HepG2 (cell line): ENCODE results near the gene PEX11B. TPM values are rescaled to one million over a fixed set of nuclear protein-coding genes. Genes with fewer than 3 reads are reported as not detected.

Experiments used
- BRCA1 ChIP-seq: sonication (generic); formaldehyde crosslinking; IDR thresholded peaks from 2 replicates; pipeline ENCODE4 v1.4.0; 2020; ENCODE audit warnings: missing genetic modification reagents
- CENPX ChIP-seq: sonication (generic); formaldehyde crosslinking; IDR thresholded peaks from 2 replicates; pipeline ENCODE4 v1.9.0; 2021; ENCODE audit warnings: mild to moderate bottlenecking, missing genetic modification reagents, moderate library complexity
- E2F2 ChIP-seq: sonication (generic); formaldehyde crosslinking; IDR thresholded peaks from 2 replicates; pipeline ENCODE4 v1.4.0; 2020; ENCODE audit warnings: missing genetic modification reagents, borderline replicate concordance
- FOXM1 ChIP-seq: sonication (generic); formaldehyde crosslinking; IDR thresholded peaks from 2 replicates; pipeline ENCODE4 v1.5.0; 2020; ENCODE audit warnings: missing genetic modification reagents
- NR0B2 ChIP-seq: sonication (generic); formaldehyde crosslinking; IDR thresholded peaks from 2 replicates; pipeline ENCODE4 v1.4.0; 2020; ENCODE audit warnings: mild to moderate bottlenecking, missing genetic modification reagents
- PLRG1 ChIP-seq: fragments of 450-650 bp; conservative IDR thresholded peaks from 2 replicates; pipeline ENCODE4 v1.6.1; 2016
- POGK ChIP-seq: sonication (generic); formaldehyde crosslinking; conservative IDR thresholded peaks from 2 replicates; pipeline ENCODE4 v1.8.0; 2022; ENCODE audit warnings: mild to moderate bottlenecking, moderate library complexity, missing genetic modification reagents
- PRDM10 ChIP-seq: sonication (generic); formaldehyde crosslinking; IDR thresholded peaks from 2 replicates; pipeline ENCODE4 v1.4.0; 2020; ENCODE audit warnings: low read depth, missing genetic modification reagents
- RCOR2 ChIP-seq: IDR thresholded peaks from 2 replicates; pipeline ENCODE4 v1.6.1; 2016; ENCODE audit warnings: missing biosample characterization, missing genetic modification reagents
- TBP ChIP-seq: sonication (generic); formaldehyde crosslinking; IDR thresholded peaks from 2 replicates; pipeline ENCODE4 v1.5.0; 2020; ENCODE audit warnings: missing genetic modification reagents
- TBX2 ChIP-seq: sonication (generic); formaldehyde crosslinking; IDR thresholded peaks from 2 replicates; pipeline ENCODE4 v1.5.0; 2020; ENCODE audit warnings: missing genetic modification reagents, mild to moderate bottlenecking, borderline replicate concordance
- ZNF143 ChIP-seq: sonication (generic); formaldehyde crosslinking; IDR thresholded peaks from 2 replicates; pipeline ENCODE4 v1.4.0; 2020; ENCODE audit warnings: missing genetic modification reagents
- ZNF20 ChIP-seq: sonication (generic); formaldehyde crosslinking; IDR thresholded peaks from 2 replicates; pipeline ENCODE4 v1.4.0; 2020; ENCODE audit warnings: mild to moderate bottlenecking, moderate library complexity, missing genetic modification reagents
- ZNF225 ChIP-seq: sonication (generic); formaldehyde crosslinking; IDR thresholded peaks from 2 replicates; pipeline ENCODE4 v1.4.0; 2020; ENCODE audit warnings: mild to moderate bottlenecking, missing genetic modification reagents
- ZNF251 ChIP-seq: sonication (generic); formaldehyde crosslinking; IDR thresholded peaks from 2 replicates; pipeline ENCODE4 v1.9.0; 2021; ENCODE audit warnings: mild to moderate bottlenecking, missing genetic modification reagents
- ZNF557 ChIP-seq: sonication (generic); formaldehyde crosslinking; IDR thresholded peaks from 2 replicates; pipeline ENCODE4 v1.4.0; 2020; ENCODE audit warnings: missing genetic modification reagents
- polyA plus RNA-seq, 8 experiments: library from polyadenylated mRNA; depleted of rRNA in 3 of 8; stranded (reverse) in 7 of 8; unstranded in 1 of 8; fragments of >200 nt; fragmentation: Illumina TruSeq in 4 of 8; extraction: Trizol in 4 of 8; gene quantifications; 2 replicates each; pipeline versions ENCODE4 v1.2.1 to v1.2.3, GENCODE V29; 2011 to 2016; ENCODE audit warnings: low read depth in 4 of 8, missing spikeins in 1 of 8, mixed read lengths in 1 of 8; ENCODE audit not compliant: insufficient read depth in 1 of 8
- total RNA-seq, 5 experiments: library from RNA; depleted of rRNA; stranded (reverse); fragments of >200 nt; fragmentation: Illumina TruSeq; extraction: Trizol; gene quantifications; 2 replicates each; pipeline ENCODE4 v1.2.3, GENCODE V29; 2016; ENCODE audit warnings: low read depth in 1 of 5
- TF ChIP-seq, protein P1 (sequence below): IDR thresholded peaks from 2 replicates; pipeline ENCODE4 v1.6.1; 2016; ENCODE audit warnings: low read depth, borderline replicate concordance
- TF ChIP-seq, protein P2 (sequence below), 2 experiments: IDR thresholded peaks; 2 replicates each; pipeline ENCODE4 v1.6.1; 2011 to 2012; ENCODE audit warnings: low read length in 2 of 2, borderline replicate concordance in 1 of 2, low read depth in 1 of 2, mild to moderate bottlenecking in 1 of 2, moderate library complexity in 1 of 2

PEX11B gene
- total and polyA plus RNA-seq, 2 of the 13 experiments (the other 11 are each of a cell fraction or from before 2014, with no cell fraction given): 21.6 to 48.4 TPM

DNA sequence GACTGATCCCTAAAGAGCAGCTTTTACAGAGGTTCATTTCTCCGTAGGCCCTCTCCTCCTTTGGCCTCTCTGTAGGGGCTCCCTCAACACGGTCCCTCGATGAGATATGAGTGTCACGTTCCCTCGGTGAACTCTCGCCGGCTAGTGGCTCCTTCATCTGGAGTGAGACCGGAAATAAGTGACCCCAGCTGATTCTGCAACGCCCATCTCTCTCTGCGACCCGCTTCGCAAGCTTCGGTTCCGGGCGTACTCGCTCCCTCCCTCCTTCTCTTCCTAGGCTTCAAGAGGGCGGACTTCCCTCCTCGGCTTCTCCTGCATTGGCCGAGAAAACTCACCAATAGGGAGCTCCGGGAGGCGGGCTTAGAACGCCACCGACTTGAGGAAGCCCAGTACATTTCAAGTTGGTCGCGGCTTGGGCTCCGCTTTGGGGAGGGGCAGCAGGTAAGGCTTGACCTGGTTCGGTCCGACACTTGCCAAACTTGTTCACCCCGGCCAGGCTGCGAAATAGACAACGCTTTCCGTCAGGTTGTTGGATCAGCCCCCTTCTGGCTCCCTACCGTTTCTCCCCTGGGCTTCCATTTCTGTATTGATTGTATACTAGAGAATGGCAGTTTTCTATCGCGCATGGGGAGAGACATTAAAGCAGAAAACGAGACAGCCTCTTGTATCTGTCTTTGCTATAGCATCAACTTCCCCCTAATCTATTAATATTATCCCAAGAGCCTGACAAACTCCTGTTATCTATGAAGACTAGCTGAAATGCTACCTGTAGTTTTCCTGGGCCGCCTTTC, 46.0 kb upstream of the PEX11B start, which contains the start of the genes ANKRD34A and POLR3GL (continued):
- TF ChIP-seq POGK (CRISPR knock-in tag) (peak; percentile 71; the same call in 1 of the 2 replicates), ZNF225 (no peak), NR0B2 (CRISPR knock-in tag) (no peak), ZNF20 (CRISPR knock-in tag) (no peak), ZNF557 (CRISPR knock-in tag) (no peak), E2F2 (no peak), PRDM10 (CRISPR knock-in tag) (no peak), FOXM1 (CRISPR knock-in tag) (no peak), ZNF251 (no peak), BRCA1 (CRISPR knock-in tag) (0 out of 2 replicates have a peak, but pooled peaks have one; percentile 19), RCOR2 (CRISPR knock-in tag) (peak; percentile 14; the same call in 1 of the 2 replicates), PLRG1 (no peak), CENPX (CRISPR knock-in tag) (no peak), ZNF143 (CRISPR knock-in tag) (peak; percentile 38; the same call in 1 of the 2 replicates), TBP (CRISPR knock-in tag) (no peak), TBX2 (CRISPR knock-in tag) (0 out of 2 replicates have a peak, but pooled peaks have one; percentile 14)
- TF ChIP-seq, protein P1, sequence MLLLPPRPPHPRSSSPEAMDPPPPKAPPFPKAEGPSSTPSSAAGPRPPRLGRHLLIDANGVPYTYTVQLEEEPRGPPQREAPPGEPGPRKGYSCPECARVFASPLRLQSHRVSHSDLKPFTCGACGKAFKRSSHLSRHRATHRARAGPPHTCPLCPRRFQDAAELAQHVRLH: peak; percentile 14; the same call in 1 of the 2 replicates
- TF ChIP-seq, protein P2, sequence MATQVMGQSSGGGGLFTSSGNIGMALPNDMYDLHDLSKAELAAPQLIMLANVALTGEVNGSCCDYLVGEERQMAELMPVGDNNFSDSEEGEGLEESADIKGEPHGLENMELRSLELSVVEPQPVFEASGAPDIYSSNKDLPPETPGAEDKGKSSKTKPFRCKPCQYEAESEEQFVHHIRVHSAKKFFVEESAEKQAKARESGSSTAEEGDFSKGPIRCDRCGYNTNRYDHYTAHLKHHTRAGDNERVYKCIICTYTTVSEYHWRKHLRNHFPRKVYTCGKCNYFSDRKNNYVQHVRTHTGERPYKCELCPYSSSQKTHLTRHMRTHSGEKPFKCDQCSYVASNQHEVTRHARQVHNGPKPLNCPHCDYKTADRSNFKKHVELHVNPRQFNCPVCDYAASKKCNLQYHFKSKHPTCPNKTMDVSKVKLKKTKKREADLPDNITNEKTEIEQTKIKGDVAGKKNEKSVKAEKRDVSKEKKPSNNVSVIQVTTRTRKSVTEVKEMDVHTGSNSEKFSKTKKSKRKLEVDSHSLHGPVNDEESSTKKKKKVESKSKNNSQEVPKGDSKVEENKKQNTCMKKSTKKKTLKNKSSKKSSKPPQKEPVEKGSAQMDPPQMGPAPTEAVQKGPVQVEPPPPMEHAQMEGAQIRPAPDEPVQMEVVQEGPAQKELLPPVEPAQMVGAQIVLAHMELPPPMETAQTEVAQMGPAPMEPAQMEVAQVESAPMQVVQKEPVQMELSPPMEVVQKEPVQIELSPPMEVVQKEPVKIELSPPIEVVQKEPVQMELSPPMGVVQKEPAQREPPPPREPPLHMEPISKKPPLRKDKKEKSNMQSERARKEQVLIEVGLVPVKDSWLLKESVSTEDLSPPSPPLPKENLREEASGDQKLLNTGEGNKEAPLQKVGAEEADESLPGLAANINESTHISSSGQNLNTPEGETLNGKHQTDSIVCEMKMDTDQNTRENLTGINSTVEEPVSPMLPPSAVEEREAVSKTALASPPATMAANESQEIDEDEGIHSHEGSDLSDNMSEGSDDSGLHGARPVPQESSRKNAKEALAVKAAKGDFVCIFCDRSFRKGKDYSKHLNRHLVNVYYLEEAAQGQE (IDR thresholded peaks at IDR 0.05; ENCODE audit: borderline replicate concordance in 1 of 2, low read depth in 1 of 2, low read length in 2 of 2): no peak
